OCI-LY7 (cell line): Measurements from ENCODE around the gene NOTCH4.

Source experiments
- CTCF ChIP-seq: fragments of 200-600 bp; sonication (generic); conservative IDR thresholded peaks from 2 replicates; pipeline ENCODE4 v1.5.1; 2014; ENCODE audit warnings: mild to moderate bottlenecking, antibody characterized with exemption, low read length, moderate library complexity, mixed read lengths
- EZH2phosphoT487 ChIP-seq: fragments of 200-600 bp; sonication (generic); IDR thresholded peaks from 2 replicates; pipeline ENCODE4 v1.6.1; 2018; ENCODE audit warnings: low read depth, borderline replicate concordance, mild to moderate bottlenecking, mixed run types, antibody characterized with exemption, low read length, moderate library complexity, mixed read lengths

- TF ChIP-seq CTCF (no peak), EZH2phosphoT487 (no peak)
Measured at GRCh38 chr6:32195902-32196681, 27.8 kb downstream of the NOTCH4 start.
